ENCODE data around the gene BTG1.
A peak's percentile ranks its signal among the peaks of the same experiment; 100 is the strongest.

Gene BTG1, protein sequence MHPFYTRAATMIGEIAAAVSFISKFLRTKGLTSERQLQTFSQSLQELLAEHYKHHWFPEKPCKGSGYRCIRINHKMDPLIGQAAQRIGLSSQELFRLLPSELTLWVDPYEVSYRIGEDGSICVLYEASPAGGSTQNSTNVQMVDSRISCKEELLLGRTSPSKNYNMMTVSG

DNA sequence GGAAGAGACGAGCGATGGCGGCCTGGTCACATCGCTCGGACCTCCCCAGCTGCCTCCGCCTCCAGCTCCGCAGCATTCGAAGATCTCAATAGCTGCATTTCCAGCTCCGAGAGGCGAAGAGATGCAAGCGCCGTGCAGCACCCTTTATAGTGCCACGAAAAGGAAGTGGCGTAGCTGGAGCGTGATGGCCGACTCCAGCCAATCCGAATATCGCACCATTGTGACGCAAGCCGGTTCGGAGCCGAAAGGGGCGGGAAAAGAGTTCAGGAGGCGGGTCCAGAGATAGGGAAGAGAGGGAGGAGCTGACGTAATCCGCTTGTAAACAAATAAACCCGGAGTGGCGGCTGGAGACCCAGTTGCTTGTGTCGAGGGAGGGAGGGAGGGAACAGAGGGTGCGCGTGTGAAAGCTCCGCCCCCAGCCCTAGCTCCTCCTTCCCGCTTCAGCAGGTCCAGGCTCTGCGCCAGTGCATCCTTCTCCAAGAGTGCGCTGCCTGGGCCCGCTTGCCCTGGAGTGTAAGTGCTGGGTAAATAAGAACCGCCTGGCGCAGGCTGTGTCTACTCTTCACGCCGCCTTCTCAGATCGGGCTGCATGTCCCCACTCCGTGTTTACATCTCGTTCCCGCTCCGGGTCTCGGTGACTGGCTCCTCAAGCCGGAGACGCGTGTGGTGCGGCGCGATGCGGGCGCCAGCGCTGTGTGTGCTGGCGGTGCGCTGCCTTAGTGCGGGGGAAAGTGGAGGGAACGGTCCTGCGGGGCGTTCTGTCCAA lies at the start of gene BTG1:
Gene BTG1 (minus strand): TSS at position 116 of the 766 bp plus-strand sequence. CDS start 311 bp downstream, outside the sequence.
- Histone ChIP-seq H3K27ac (peak within 1 kb of the TSS; percentile 98), H3K36me3 (peaks cover 26% of the 10 kb centered on the region), H3K27me3 (no peaks in the 10 kb centered on the region), H3K4me1 (ENCODE audit: control insufficient read depth in 1 of 2, insufficient read depth in 1 of 2, low read depth in 1 of 2, low read length in 1 of 2) (peaks cover 0 to 45% of the 10 kb centered on the region in 2 experiments), H3K9me3 (no peaks in the 10 kb centered on the region), H3K4me3 (ENCODE audit: low read depth in 1 of 2, low read length in 1 of 2) (peak within 1 kb of the TSS; percentile 80 to 96)
- TF ChIP-seq, protein P1, sequence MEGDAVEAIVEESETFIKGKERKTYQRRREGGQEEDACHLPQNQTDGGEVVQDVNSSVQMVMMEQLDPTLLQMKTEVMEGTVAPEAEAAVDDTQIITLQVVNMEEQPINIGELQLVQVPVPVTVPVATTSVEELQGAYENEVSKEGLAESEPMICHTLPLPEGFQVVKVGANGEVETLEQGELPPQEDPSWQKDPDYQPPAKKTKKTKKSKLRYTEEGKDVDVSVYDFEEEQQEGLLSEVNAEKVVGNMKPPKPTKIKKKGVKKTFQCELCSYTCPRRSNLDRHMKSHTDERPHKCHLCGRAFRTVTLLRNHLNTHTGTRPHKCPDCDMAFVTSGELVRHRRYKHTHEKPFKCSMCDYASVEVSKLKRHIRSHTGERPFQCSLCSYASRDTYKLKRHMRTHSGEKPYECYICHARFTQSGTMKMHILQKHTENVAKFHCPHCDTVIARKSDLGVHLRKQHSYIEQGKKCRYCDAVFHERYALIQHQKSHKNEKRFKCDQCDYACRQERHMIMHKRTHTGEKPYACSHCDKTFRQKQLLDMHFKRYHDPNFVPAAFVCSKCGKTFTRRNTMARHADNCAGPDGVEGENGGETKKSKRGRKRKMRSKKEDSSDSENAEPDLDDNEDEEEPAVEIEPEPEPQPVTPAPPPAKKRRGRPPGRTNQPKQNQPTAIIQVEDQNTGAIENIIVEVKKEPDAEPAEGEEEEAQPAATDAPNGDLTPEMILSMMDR (IDR thresholded peaks at IDR 0.05): peak; percentile 58

DNA sequence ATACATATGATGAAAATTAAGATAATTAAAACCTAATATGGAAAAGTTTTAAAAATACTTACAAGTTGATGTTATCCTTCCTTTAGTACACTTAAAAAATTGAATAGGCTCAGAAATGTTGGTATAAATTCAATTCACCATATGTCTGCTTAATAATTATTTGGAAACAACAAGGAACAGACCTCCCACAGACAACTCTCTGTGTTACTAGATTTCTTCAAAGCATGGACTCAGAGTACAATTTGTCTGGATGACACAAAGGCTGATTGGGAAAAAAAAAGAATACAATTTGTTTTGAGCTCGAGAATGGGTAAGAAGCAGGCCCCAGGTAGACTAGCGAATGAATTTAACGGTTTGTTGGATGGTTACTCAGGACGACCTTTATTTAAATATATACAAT lies 48.9 kb upstream of the BTG1 start:
- Histone ChIP-seq H3K4me1 (ENCODE audit: control insufficient read depth in 1 of 2, insufficient read depth in 1 of 2, low read depth in 1 of 2, low read length in 1 of 2) (no peaks in the 10 kb centered on the region), H3K27ac (no peak overlapping the region), H3K4me3 (ENCODE audit: low read depth in 1 of 2, low read length in 1 of 2) (no peak overlapping the region), H3K36me3 (no peaks in the 10 kb centered on the region), H3K9me3 (no peaks in the 10 kb centered on the region), H3K27me3 (peaks cover 4% of the 10 kb centered on the region)
- TF ChIP-seq, protein P1 (IDR thresholded peaks at IDR 0.05): no peak

DNA sequence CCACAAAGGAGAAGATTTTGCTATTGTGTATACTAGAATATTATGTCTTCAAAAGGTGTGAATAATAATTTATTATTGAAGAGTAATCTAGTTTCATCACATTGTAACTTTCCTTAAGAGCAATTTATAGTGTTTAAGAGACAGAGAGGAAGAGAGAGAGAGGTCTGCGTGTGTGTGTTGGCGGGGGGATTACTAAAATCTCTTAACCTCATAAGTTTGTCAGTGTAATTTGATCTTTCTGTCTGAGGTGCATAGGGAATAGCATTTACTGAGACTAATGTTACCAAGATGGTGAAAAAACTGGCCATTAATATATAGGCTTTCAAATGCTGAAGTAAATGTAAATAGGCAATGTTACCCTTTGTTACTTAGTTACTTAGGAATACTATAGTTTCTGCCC lies 48.2 kb upstream of the BTG1 start:
- Histone ChIP-seq H3K9me3 (no peaks in the 10 kb centered on the region), H3K4me3 (ENCODE audit: low read depth in 1 of 2, low read length in 1 of 2) (no peak overlapping the region), H3K4me1 (ENCODE audit: control insufficient read depth in 1 of 2, insufficient read depth in 1 of 2, low read depth in 1 of 2, low read length in 1 of 2) (no peaks in the 10 kb centered on the region), H3K27ac (no peak overlapping the region), H3K27me3 (peaks cover 4% of the 10 kb centered on the region), H3K36me3 (no peaks in the 10 kb centered on the region)
- TF ChIP-seq, protein P1 (IDR thresholded peaks at IDR 0.05): no peak

DNA sequence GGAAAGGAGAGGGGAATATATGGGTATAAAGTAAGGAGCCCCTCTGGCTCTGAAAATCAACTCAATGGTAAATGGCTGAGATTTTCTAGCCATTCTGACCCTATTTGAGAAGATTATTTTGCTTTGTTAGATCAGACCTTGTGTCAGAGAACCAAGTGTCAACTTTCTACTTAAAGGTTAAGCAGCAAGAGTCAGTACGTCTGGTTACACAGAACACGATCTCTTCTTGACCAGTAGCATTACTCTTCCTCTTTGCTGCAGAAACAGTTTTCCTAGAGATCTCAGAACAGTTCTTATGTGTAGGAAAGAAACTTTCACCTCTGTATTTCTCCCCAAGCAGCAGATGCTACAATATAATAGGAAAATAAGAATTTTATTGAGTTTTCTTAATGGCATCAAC lies 47.4 kb upstream of the BTG1 start:
- H3K4me1 ChIP-seq (ENCODE audit: control insufficient read depth in 1 of 2, insufficient read depth in 1 of 2, low read depth in 1 of 2, low read length in 1 of 2): no peaks in the 10 kb centered on the region
- H3K27ac ChIP-seq: no peak overlapping the region
- H3K9me3 ChIP-seq: no peaks in the 10 kb centered on the region
- no peaks in the 10 kb centered on the region for H3K36me3 ChIP-seq
- TF ChIP-seq, protein P1 (IDR thresholded peaks at IDR 0.05): no peak
- H3K4me3 ChIP-seq (ENCODE audit: low read depth in 1 of 2, low read length in 1 of 2): no peak overlapping the region
- peaks cover 4% of the 10 kb centered on the region for H3K27me3 ChIP-seq

DNA sequence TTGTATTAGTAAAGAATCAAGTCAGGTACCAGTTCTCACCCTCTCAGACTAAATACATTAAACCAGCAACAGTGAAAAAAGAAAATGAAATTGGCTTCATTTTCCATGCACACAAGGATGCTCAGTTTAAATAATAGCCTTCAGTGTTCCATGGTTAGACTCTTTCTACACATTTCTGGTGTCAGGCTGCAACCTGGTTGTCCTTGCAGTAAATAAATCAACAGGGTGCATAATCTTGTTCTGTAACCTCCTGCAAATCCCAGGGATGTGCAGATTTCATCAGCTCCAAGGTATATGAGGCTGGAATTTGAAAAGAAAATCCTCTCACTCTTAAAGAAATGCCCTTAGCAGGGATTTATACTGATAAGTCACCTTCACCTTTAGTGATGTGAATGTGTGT lies 46.7 kb upstream of the BTG1 start:
- Histone ChIP-seq H3K4me3 (ENCODE audit: low read depth in 1 of 2, low read length in 1 of 2) (no peak overlapping the region), H3K27ac (no peak overlapping the region)
- TF ChIP-seq, protein P1 (IDR thresholded peaks at IDR 0.05): no peak

More for the DNA sequence above, 46.7 kb upstream of the BTG1 start:
- Histone ChIP-seq H3K9me3 (no peaks in the 10 kb centered on the region), H3K4me1 (ENCODE audit: control insufficient read depth in 1 of 2, insufficient read depth in 1 of 2, low read depth in 1 of 2, low read length in 1 of 2) (no peaks in the 10 kb centered on the region), H3K36me3 (no peaks in the 10 kb centered on the region), H3K27me3 (peaks cover 4% of the 10 kb centered on the region)

Measured in neutrophil (primary cell).